NCI-H187 treated with DMSO at 0.1 percent for 48 hours (cell line): ENCODE data around the gene DPYSL5.

ENCODE experiments used
- DNase-seq: peaks from one replicate; lab custom pipeline; 2025; lab: John Stamatoyannopoulos, UW

DPYSL5 gene

GRCh38 chr2:26993768-26994167 lies 145.8 kb downstream of the DPYSL5 start:
- no peak for DNase-seq

- DNase-seq: no peak
These were observed 147.1 kb downstream of the DPYSL5 start for GRCh38 chr2:26994983-26995382.

GRCh38 chr2:26997394-26997793 lies 149.5 kb downstream of the DPYSL5 start:
- DNase-seq: no peak

GRCh38 chr2:26998323-26998722 lies 150.4 kb downstream of the DPYSL5 start:
- DNase-seq: no peak
